IPS-NIHi7 (cell line): Measurements from ENCODE around the gene FBN2.
A peak's percentile ranks its signal among the peaks of the same experiment; 100 is the strongest.
"Not testable (repeated sequence)": the region's sequence is repeated elsewhere in the genome, so short reads cannot be mapped to it uniquely, and the experiment has no call there.

Experiments used
- DNase-seq: peaks from one replicate; pipeline ENCODE4 v3.0.0; 2012; ENCODE audit warnings: mixed read lengths; ENCODE audit errors: extremely low spot score

The FBN2 gene

GRCh38 chr5:128426090-128426534 is 111.9 kb downstream of the FBN2 start:
- no peak for DNase-seq

DNA sequence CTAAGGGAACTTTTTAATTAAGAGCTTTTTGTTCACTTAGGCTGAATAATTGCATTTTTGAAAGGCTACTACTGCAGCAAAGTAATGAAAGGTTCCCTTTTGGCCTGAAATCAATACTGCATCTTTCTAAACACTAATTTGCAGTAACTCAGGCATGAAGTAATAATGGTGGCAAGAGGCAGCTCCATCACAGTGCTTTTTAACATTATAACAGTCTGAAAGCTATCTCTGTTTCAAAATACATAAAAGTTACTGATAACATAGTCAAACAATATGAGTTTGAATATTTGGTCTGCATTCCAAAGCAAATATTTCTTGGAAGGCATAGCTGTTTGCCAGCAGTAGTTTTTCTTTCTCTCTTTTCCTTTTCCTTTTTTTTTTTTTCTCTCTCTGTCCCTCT is 113.4 kb downstream of the FBN2 start:
- no peak for DNase-seq

GRCh38 chr5:128422612-128423011 is 115.4 kb downstream of the FBN2 start:
- no peak for DNase-seq

DNA sequence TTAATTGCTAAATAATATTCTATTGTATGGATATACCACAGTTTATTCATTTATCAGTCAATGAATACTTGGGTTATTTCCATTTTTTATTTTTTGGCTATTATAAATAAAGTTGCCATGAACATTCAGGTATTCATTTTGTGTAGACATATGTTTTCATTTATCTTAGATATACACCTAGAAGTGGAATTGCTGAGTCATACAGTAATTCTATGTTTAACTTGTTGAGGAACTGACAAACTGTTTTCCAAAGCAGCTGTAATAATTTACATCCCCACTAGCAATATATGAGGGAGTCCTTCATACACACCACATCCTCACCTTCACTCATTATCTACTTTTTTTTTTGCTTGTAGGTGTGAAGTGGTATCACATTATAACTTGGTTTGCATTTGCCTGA is 123.6 kb downstream of the FBN2 start:
- DNase-seq: no peak

- no peak for DNase-seq
Observed at GRCh38 chr5:128413356-128413755, 124.7 kb downstream of the FBN2 start.

DNA sequence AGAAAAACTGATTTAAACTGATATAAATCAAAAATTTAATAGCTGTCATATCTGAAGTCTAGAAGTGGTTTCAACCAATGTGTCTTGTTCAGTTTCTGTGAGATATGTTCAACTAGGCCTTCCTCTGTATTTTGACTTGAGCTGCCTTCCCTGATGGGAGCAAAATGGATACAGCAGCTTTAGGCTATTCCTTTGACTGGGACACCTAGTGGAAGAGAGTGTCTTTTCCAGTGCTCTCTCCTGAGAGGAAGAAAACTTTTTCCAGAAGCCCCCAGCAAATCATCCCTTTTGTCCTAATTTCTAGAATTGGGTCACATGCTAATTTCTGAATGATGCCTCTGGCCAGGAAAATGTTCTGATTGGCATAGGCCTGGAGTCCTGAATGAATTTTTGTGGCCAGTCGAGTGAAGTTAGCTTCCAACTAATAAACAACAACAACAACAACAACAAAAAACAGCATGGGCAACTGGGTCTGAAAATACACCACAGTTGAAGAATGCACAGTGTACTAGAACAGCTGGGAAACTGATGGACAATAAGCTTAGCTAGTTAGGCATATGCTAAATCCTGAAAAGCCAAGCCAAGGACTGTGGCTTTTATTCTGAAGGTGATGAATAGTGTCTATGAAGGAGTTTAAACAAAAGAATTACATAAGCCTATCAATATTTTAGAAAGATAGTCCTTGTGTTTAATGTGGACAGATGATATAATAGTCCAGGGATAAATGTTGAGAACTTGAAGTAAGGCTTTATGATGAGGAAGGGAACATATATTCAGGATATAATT is 125.7 kb downstream of the FBN2 start:
- peak; percentile 22 for DNase-seq

- peak; percentile 15 for DNase-seq
Observed at GRCh38 chr5:128409166-128409800, 128.8 kb downstream of the FBN2 start.

- DNase-seq: no peak
Observed at GRCh38 chr5:128408622-128409021, 129.4 kb downstream of the FBN2 start.

DNA sequence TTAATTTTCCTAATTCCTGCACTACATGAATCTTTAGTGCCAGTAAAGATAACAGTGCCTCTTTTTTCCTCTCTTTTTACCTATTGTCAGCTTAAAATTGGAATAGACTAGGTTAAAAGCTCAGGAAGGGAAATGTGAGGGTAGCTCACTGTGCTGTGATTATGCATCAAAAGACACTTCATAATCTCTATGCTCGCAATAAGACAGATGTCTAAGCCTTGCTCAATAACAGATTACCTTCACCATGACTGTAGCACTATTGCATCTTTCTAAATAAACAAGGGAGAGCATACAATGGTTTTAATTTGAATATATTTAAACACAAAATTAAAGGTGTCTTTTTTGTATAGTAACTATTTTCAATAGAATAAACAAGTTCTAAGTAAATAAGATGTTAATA is 130.1 kb downstream of the FBN2 start:
- no peak for DNase-seq

DNA sequence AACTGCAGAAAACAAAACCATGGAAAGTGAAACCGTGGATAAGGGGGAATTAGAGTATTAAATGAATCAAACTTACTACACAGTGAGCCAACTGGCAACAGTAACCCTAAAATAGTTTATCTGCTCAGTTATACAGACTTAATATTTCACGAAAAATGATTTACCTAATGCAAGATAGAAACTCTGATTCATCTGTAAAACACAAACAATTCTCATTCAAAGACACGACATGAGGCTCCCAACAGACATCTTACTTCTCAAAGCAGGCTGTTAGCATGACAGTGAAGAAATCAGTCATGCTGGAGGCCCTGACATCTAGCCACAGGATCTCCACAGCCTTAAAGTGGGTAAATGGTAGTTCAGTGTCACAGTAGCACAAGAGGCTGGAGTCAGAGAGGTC is 131.2 kb downstream of the FBN2 start:
- no peak for DNase-seq

DNA sequence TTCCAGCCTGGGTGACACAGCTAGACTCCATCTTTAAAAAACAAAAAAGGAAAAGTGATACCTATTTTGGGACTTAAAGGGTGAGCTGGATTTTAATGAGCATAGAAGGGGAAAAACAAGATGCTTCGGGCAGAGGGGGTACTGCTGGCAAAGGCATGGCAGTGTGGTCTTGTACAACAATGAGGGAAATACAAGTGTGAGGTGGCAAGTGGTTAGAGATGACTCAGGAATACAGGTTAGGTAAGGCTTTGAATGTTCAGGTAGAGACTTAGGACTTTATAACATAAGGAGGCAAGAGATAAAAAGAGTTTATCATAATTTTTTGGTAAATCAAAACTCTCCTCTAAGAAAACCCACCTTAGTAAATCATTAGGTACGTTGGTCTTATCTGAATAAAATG is 132.9 kb downstream of the FBN2 start:
- DNase-seq: no peak

GRCh38 chr5:128403333-128403732 is 134.7 kb downstream of the FBN2 start:
- no peak for DNase-seq

DNA sequence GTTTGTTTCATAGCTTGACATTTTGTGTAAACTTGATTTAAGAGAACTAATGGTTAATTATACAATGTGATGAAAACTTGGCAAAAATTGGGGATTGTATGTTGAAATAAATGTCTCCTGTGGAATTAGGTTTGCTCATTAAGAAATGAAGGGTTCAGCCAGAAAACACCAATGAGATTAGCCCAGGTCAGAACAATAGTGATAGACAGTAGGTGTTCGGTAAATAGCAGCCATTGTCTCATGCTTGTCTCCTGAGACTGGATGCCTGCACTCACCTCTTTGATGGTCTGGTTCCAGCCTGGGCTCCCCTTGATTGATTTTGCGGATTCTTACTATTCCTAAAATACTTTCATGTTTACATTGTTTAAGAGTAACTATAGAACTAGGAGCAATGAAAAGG is 135.5 kb downstream of the FBN2 start:
- DNase-seq: no peak

GRCh38 chr5:128400766-128401165 is 137.3 kb downstream of the FBN2 start:
- not testable (repeated sequence) for DNase-seq

DNA sequence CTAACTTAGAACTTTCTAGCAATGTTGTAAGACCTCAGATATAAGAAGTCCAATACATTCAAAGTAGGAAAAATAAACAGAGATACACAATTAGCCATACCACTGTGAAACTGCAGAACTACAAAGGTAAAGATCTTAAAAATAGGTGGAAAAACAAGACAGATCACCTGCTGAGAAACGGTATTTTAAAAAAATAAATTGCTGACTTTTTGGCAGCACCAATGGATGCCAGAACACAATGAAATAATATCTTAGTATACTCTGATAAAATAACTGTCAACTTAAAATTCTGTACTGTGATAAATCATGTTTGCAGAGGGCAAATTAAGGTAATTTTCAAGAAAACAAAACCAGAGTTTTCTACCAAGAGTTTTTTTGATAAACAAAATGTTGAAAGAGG is 138.9 kb downstream of the FBN2 start:
- no peak for DNase-seq

- no peak for DNase-seq
Observed at GRCh38 chr5:128397876-128398275, 140.2 kb downstream of the FBN2 start.

DNA sequence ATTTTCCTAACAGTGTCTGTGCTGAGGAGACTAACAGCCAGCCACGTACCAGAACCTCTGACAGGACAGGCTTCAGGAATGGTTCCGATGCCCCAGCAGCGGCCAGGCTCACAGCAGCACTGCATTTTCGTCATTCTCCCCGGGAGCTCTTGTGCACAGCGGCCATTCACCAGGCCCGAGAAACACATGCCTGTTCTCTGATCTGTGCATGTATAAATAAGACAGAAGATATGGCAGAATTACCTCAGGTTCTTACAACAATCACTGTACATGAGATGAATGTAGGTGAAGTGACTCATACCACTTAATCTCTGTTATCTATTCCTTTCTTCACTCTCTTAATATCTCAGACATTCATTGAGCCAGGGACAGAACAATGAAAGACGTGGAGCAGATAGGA is 143.0 kb downstream of the FBN2 start:
- DNase-seq: no peak

GRCh38 chr5:128384068-128384467 is 154.0 kb downstream of the FBN2 start:
- no peak for DNase-seq

- DNase-seq: peak; percentile 11
Observed at GRCh38 chr5:128380337-128380736, 157.7 kb downstream of the FBN2 start.

DNA sequence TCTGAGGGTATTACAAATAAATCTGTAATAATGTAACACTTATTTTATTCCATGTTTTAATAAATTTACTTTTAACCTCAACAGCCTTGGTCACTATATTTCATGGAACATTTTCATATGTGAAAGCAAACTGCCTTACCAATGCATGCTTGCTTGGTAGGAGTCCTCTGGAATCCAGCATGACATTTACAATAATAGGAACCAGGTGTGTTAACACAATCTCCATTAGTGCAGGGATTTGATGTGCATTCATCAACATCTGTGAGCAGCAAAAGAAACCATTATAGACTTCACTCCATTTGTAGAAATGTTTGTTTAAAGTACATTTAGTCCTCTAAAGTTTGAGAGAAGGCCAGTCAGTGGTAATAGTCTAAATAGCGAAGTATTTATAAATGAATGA is 159.4 kb downstream of the FBN2 start:
- no peak for DNase-seq

GRCh38 chr5:128378196-128378595 is 159.8 kb downstream of the FBN2 start:
- DNase-seq: no peak

- DNase-seq: no peak
Observed at GRCh38 chr5:128376577-128376976, 161.5 kb downstream of the FBN2 start.

DNA sequence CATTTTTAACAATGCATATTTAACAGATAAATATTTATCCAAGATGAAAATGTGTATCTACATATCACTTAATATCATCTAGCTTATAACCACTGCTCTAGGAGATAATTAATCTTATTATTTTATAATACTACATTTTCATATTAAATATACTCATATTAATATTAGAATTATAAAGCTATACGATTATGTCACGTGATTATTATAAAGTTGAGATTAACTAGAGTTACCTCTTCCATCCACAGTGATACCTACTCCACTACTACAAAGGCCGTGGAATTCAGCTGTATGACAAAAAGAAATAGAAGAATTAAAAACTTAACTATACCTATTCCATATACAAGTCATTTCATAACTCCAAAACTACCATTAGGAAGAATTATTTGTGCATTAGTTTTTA is 171.9 kb downstream of the FBN2 start:
- DNase-seq: no peak

DNA sequence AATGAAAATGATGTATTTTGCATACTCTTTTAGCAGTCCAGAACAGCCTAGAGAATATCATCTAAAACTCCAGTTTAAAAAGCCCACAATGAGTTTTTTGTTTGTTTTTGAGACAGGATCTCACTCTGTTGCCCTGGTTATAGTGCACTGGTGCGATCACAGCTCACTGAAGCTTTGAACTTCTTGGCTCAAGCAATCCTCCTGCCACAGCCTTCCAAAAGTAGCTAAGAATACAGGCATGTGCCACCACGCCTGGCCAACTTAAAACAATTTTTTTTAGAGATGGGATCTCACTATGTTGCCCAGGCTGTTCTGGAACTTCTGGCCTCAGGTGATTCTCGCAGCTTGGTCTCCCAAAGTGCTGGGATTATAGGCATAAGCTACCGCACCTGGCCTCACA is 175.7 kb downstream of the FBN2 start:
- DNase-seq: no peak
